Smooth muscle cell (in vitro differentiated cells): ENCODE measurements around the gene TSPAN5. TPM values are rescaled to one million over a fixed set of nuclear protein-coding genes. Genes with fewer than 3 reads are reported as not detected.

Experiments
- DNase-seq: peaks from one replicate; lab custom pipeline; 2025; ENCODE audit not compliant: unreplicated experiment; lab: John Stamatoyannopoulos, UW
- H2AFZ ChIP-seq: fragments of 200-600 bp; sonication (generic); 2 replicates; pipeline ENCODE4 v1.6.0; 2016; ENCODE audit warnings: antibody characterized with exemption, low read depth, mild to moderate bottlenecking
- H3F3A ChIP-seq: fragments of 200-600 bp; sonication (generic); 2 replicates; pipeline ENCODE4 v1.6.0; 2017; ENCODE audit warnings: antibody characterized with exemption, low read depth
- H3K27ac ChIP-seq: fragments of 200-600 bp; sonication (generic); 2 replicates; pipeline ENCODE4 v1.5.1; 2016; ENCODE audit warnings: low read depth, mild to moderate bottlenecking
- H3K27me3 ChIP-seq: fragments of 200-600 bp; sonication (generic); 2 replicates; pipeline ENCODE4 v1.6.1; 2016; ENCODE audit warnings: low read depth, mild to moderate bottlenecking
- H3K36me3 ChIP-seq: fragments of 200-600 bp; sonication (generic); 2 replicates; pipeline ENCODE4 v1.5.1; 2016; ENCODE audit warnings: low read depth
- H3K4me1 ChIP-seq: fragments of 200-600 bp; sonication (generic); 2 replicates; pipeline ENCODE4 v1.5.1; 2016; ENCODE audit warnings: low read depth
- H3K4me2 ChIP-seq: fragments of 200-600 bp; sonication (generic); 2 replicates; pipeline ENCODE4 v1.6.0; 2016; ENCODE audit warnings: mild to moderate bottlenecking
- H3K4me3 ChIP-seq: fragments of 200-600 bp; sonication (generic); 2 replicates; pipeline ENCODE4 v1.5.1; 2016; ENCODE audit warnings: mild to moderate bottlenecking
- H3K79me2 ChIP-seq: fragments of 200-600 bp; sonication (generic); 2 replicates; pipeline ENCODE4 v1.6.0; 2016; ENCODE audit warnings: low read depth, mild to moderate bottlenecking
- H3K9ac ChIP-seq: fragments of 200-600 bp; sonication (generic); 2 replicates; pipeline ENCODE4 v1.6.0; 2016; ENCODE audit warnings: low read depth
- H3K9me3 ChIP-seq: fragments of 200-600 bp; sonication (generic); replicated peaks from 2 replicates; pipeline ENCODE4 v1.5.1; 2016; ENCODE audit warnings: low read depth
- H4K20me1 ChIP-seq: fragments of 200-600 bp; sonication (generic); 2 replicates; pipeline ENCODE4 v1.6.0; 2016; ENCODE audit warnings: low read depth
- CTCF ChIP-seq: fragments of 200-600 bp; sonication (generic); IDR thresholded peaks from 2 replicates; pipeline ENCODE4 v1.5.1; 2017; ENCODE audit warnings: borderline replicate concordance, mild to moderate bottlenecking, antibody characterized with exemption; ENCODE audit not compliant: insufficient read depth, poor library complexity, severe bottlenecking
- WGBS: methylation state at CpG from one replicate; pipeline ENCODE4 v1.1.7; 2016; ENCODE audit warnings: low lambda C conversion rate; 5-methylcytosine and 5-hydroxymethylcytosine counted together
- polyA plus RNA-seq: library from polyadenylated mRNA; unstranded; fragments of >200 nt; fragmentation: Nextera tagmentation; extraction: Ambion mirVana; gene quantifications from 2 replicates; pipeline ENCODE4 v1.2.1, GENCODE V29; 2016
- total RNA-seq: library from RNA; depleted of rRNA; stranded (reverse); fragments of >200 nt; gene quantifications from 2 replicates; pipeline ENCODE4 v1.2.3, GENCODE V29; 2014

The TSPAN5 gene
- total and polyA plus RNA-seq, 2 experiments from 2014 or later: 28.3 to 35.8 TPM

- Histone ChIP-seq H3K36me3 (no peaks in the 10 kb centered on the region), H3F3A (peaks cover 53% of the 10 kb centered on the region), H3K79me2 (peaks cover 39% of the 10 kb centered on the region), H3K9me3 (no peaks in the 10 kb centered on the region), H3K27me3 (no peaks in the 10 kb centered on the region), H3K4me1 (peaks cover 52% of the 10 kb centered on the region), H3K9ac (peak overlapping the region; percentile 9), H3K4me3 (no peak overlapping the region), H3K27ac (peak overlapping the region; percentile 89), H4K20me1 (peaks cover 9% of the 10 kb centered on the region), H2AFZ (no peak overlapping the region), H3K4me2 (peak overlapping the region; percentile 74)
- TF ChIP-seq CTCF: no peak
- 47% methylated on average over 5 of the region's 5 CpGs for WGBS
- DNase-seq: no peak
Measured at GRCh38 chr4:98518559-98519267, 139.7 kb downstream of the TSPAN5 start.

GRCh38 chr4:98517218-98518021, 141.0 kb downstream of the TSPAN5 start:
- peaks cover 48% of the 10 kb centered on the region for H3F3A ChIP-seq
- no peak for TF ChIP-seq CTCF
- peaks cover 38% of the 10 kb centered on the region for H3K79me2 ChIP-seq
- H3K9me3 ChIP-seq: no peaks in the 10 kb centered on the region
- H3K27me3 ChIP-seq: no peaks in the 10 kb centered on the region
- 19% methylated on average over 2 of the region's 2 CpGs for WGBS
- H4K20me1 ChIP-seq: no peaks in the 10 kb centered on the region
- peak overlapping the region; percentile 59 for H3K9ac ChIP-seq
- peak overlapping the region; percentile 89 for H3K27ac ChIP-seq
- DNase-seq: no peak
- H2AFZ ChIP-seq: no peak overlapping the region
- H3K4me2 ChIP-seq: peak overlapping the region; percentile 74
- H3K4me1 ChIP-seq: peaks cover 40% of the 10 kb centered on the region
- no peak overlapping the region for H3K4me3 ChIP-seq
- no peaks in the 10 kb centered on the region for H3K36me3 ChIP-seq

- no peak for DNase-seq
- H3K4me3 ChIP-seq: no peak overlapping the region
Measured at GRCh38 chr4:98516441-98517217, 141.8 kb downstream of the TSPAN5 start.

More at GRCh38 chr4:98516441-98517217, 141.8 kb downstream of the TSPAN5 start:
- H3K27me3 ChIP-seq: no peaks in the 10 kb centered on the region
- H3K9ac ChIP-seq: peak overlapping the region; percentile 59
- no peaks in the 10 kb centered on the region for H3K36me3 ChIP-seq
- 42% methylated on average over 5 of the region's 5 CpGs for WGBS
- TF ChIP-seq CTCF: no peak
- H3K4me2 ChIP-seq: peak overlapping the region; percentile 74
- H4K20me1 ChIP-seq: no peaks in the 10 kb centered on the region
- H3F3A ChIP-seq: peaks cover 41% of the 10 kb centered on the region
- peak overlapping the region; percentile 89 for H3K27ac ChIP-seq
- H3K4me1 ChIP-seq: peaks cover 32% of the 10 kb centered on the region
- H2AFZ ChIP-seq: no peak overlapping the region
- H3K79me2 ChIP-seq: peaks cover 38% of the 10 kb centered on the region
- H3K9me3 ChIP-seq: no peaks in the 10 kb centered on the region
